Upper lobe of left lung (tissue), 4 donors: Measurements from ENCODE around the gene KRT27.

Experiments
- CTCF ChIP-seq, 6 experiments: fragments of 450-650 bp in 4 of 6; fragments of 200-600 bp in 2 of 6; sonication (generic) in 2 of 6; IDR thresholded peaks; one replicate each; pipeline ENCODE4 v1.5.1; 2016 to 2019; ENCODE audit warnings: antibody characterized with exemption in 6 of 6
- POLR2AphosphoS5 ChIP-seq, 2 donors: sonication (generic); formaldehyde crosslinking; IDR thresholded peaks; one replicate each; pipeline ENCODE4 v1.5.1; 2017; ENCODE audit warnings: antibody characterized with exemption in 2 of 2

- no peak for TF ChIP-seq CTCF (IDR thresholded peaks at IDR 0.05)
- TF ChIP-seq POLR2AphosphoS5 (IDR thresholded peaks at IDR 0.05), result no peak
Measured at GRCh38 chr17:40801157-40801556, 18.8 kb upstream of the KRT27 start.
